ENCODE data around the gene PREX1. TPM values are rescaled to one million over a fixed set of nuclear protein-coding genes. Genes with fewer than 3 reads are reported as not detected.

The PREX1 gene
- polyA plus RNA-seq, 1 donor (not counting 4 experiments of a cell fraction or from before 2014, with no cell fraction given), result 0.22 TPM

DNA sequence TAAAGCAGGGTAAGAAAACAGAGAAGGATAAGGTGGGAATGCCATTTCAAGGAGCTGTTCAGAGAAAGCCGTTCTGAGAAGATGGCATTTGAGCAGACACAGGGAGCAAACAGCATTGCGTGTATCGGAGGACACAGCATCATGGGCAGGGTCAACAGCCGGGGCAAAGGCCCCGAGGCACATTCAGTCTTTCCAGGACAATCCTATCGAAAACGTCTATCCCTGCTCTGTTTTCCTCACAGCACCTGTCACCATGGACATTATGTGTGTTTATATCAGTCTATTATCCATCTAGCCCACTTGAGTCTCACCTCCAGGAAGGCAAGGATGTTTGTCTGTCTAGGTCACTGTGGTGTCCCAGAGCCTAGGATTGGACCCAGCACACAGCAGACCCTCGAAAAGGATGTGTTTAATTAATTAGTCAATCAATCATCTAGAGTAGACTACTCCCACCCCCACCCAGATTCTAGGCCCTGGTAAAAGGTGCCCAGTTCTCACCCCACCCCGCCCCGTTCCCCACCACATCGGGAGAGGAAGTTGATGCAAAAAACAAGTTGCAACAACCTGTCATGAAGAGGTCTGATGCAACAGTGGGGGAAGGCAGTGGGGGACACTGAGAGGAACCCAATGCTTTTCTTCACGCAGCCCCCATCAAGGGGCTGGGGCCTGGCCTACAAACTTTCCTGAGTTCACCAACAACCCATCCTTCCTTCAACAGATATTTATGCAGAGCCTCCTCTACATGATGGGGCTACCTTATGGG is 66.6 kb downstream of the PREX1 start:
- H3K4me1 ChIP-seq (ENCODE audit: control insufficient read depth, extremely low read depth, insufficient read depth, low read length), result no peaks in the 10 kb centered on the region
- TF ChIP-seq CTCF (optimal IDR thresholded peaks at IDR 0.05 in 1 of 3, IDR thresholded peaks at IDR 0.05 in 1 of 3, conservative IDR thresholded peaks at IDR 0.05 in 1 of 3; ENCODE audit: extremely low read depth in 1 of 3, insufficient read depth in 2 of 3, low read length in 3 of 3) (no peak), EZH2 (IDR thresholded peaks at IDR 0.05; ENCODE audit: low read length) (no peak)
- H3K9ac ChIP-seq (ENCODE audit: control insufficient read depth, extremely low read depth, insufficient read depth, low read length), result no peak overlapping the region
- no peaks in the 10 kb centered on the region for H3K9me3 ChIP-seq (ENCODE audit: control insufficient read depth, low read depth, low read length)
- no peaks in the 10 kb centered on the region for H3K36me3 ChIP-seq (ENCODE audit: control insufficient read depth in 2 of 2, extremely low read depth in 1 of 2, insufficient read depth in 2 of 2, low read length in 2 of 2)
- H3K79me2 ChIP-seq (ENCODE audit: control insufficient read depth, insufficient read depth, low read length), result no peaks in the 10 kb centered on the region
- no peak overlapping the region for H3K4me3 ChIP-seq (ENCODE audit: control insufficient read depth in 2 of 3, extremely low read depth in 1 of 3, insufficient read depth in 2 of 3, low read depth in 1 of 3, low read length in 3 of 3)
- no peak overlapping the region for H2AFZ ChIP-seq (ENCODE audit: control insufficient read depth, low read length)
- FAIRE-seq (no peak), DNase-seq (ENCODE audit: low read depth, low spot score) (no peak)
- H3K9me1 ChIP-seq (ENCODE audit: control insufficient read depth, extremely low read depth, insufficient read depth, low read length), result no peaks in the 10 kb centered on the region
- no peak overlapping the region for H3K27ac ChIP-seq (ENCODE audit: control insufficient read depth, insufficient read depth, low read length)
- peaks cover 4% of the 10 kb centered on the region for H3K27me3 ChIP-seq (ENCODE audit: control insufficient read depth, extremely low read depth, insufficient read depth, low read length)
- no peak overlapping the region for H3K4me2 ChIP-seq (ENCODE audit: control insufficient read depth, extremely low read depth, insufficient read depth, low read depth, low read length)
- no peaks in the 10 kb centered on the region for H4K20me1 ChIP-seq (ENCODE audit: control insufficient read depth, extremely low read depth, insufficient read depth, low read length)
- dilution Hi-C loops (cut with MboI; ENCODE audit: extremely low pct_ligation_motif_present, low sequenced_read_pairs), result no loop called here

- Histone ChIP-seq H3K27ac (ENCODE audit: control insufficient read depth, insufficient read depth, low read length) (no peak overlapping the region), H3K4me2 (ENCODE audit: control insufficient read depth, extremely low read depth, insufficient read depth, low read depth, low read length) (no peak overlapping the region), H3K36me3 (ENCODE audit: control insufficient read depth in 2 of 2, extremely low read depth in 1 of 2, insufficient read depth in 2 of 2, low read length in 2 of 2) (no peaks in the 10 kb centered on the region), H4K20me1 (ENCODE audit: control insufficient read depth, extremely low read depth, insufficient read depth, low read length) (no peaks in the 10 kb centered on the region), H3K9me1 (ENCODE audit: control insufficient read depth, extremely low read depth, insufficient read depth, low read length) (no peaks in the 10 kb centered on the region), H3K4me3 (ENCODE audit: control insufficient read depth in 2 of 3, extremely low read depth in 1 of 3, insufficient read depth in 2 of 3, low read depth in 1 of 3, low read length in 3 of 3) (no peak overlapping the region), H3K79me2 (ENCODE audit: control insufficient read depth, insufficient read depth, low read length) (no peaks in the 10 kb centered on the region), H3K27me3 (ENCODE audit: control insufficient read depth, extremely low read depth, insufficient read depth, low read length) (peaks cover 4% of the 10 kb centered on the region), H2AFZ (ENCODE audit: control insufficient read depth, low read length) (no peak overlapping the region), H3K9me3 (ENCODE audit: control insufficient read depth, low read depth, low read length) (no peaks in the 10 kb centered on the region), H3K4me1 (ENCODE audit: control insufficient read depth, extremely low read depth, insufficient read depth, low read length) (no peaks in the 10 kb centered on the region), H3K9ac (ENCODE audit: control insufficient read depth, extremely low read depth, insufficient read depth, low read length) (no peak overlapping the region)
- dilution Hi-C loops (cut with MboI; ENCODE audit: extremely low pct_ligation_motif_present, low sequenced_read_pairs), result no loop called here
- TF ChIP-seq CTCF (optimal IDR thresholded peaks at IDR 0.05 in 1 of 3, IDR thresholded peaks at IDR 0.05 in 1 of 3, conservative IDR thresholded peaks at IDR 0.05 in 1 of 3; ENCODE audit: extremely low read depth in 1 of 3, insufficient read depth in 2 of 3, low read length in 3 of 3) (no peak), EZH2 (IDR thresholded peaks at IDR 0.05; ENCODE audit: low read length) (no peak)
- FAIRE-seq, result no peak
- no peak for DNase-seq (ENCODE audit: low read depth, low spot score)
Observed at GRCh38 chr20:48760403-48760983, 67.3 kb downstream of the PREX1 start.
